ENCODE results near the gene FAM204A.

Gene FAM204A

DNA sequence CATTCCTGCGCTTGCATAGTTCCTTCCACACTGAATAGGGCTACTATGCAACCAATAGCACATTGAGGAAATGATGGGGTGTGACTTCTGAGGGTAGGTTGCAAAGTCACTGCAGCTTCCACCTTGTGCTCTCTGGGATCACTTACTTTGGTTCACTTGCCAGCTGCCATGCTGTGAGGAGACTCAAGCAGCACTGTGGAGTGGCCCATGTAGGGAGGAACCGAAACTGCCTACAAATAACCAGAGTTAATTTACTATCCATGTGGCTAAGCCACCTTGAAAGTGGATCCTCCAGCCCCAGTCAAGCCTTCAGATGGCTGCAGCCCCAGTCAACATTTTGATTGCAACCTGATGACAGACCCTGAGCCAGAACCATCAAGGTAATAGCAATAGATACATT is 64.3 kb downstream of the FAM204A start:
- DNase-seq: no peak

DNA sequence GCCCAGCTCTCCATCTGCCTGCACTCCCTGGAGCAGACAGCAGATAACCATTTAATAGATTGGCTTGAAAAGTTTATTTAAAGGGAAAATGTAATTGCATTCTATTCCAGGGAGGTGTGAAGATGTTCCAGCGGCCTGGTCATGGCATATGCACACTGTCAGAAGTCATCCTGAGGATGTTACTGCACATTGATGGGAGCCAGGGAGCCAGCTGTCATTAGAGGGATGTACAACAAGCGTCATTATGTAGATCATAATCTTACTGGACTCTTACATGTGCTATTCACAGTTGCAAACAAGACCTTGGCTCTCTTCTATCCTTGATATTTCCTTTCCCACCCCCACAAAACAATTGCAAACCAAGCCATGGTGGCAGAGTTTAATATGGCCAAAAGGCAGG is 65.4 kb downstream of the FAM204A start:
- no peak for DNase-seq

DNA sequence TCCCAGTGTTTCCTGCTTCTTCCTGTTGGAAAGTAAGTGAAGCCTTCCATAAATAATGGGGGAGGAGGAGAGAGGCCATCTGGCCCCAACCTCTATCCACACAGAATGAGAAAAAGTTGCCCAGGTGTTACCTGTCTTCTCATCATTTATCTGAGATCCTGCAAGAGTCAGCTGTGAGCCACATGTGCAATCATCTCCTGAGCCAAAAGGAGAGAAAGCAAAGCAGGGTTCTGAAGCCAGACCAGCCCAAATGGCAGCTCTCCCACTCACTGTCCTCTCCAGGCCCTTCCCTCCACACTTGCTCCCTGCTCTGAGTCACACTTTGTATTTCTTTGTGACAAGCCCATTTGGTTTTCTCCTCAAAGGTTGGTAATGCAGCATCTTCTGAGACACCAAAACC is 65.9 kb downstream of the FAM204A start:
- DNase-seq: no peak

DNA sequence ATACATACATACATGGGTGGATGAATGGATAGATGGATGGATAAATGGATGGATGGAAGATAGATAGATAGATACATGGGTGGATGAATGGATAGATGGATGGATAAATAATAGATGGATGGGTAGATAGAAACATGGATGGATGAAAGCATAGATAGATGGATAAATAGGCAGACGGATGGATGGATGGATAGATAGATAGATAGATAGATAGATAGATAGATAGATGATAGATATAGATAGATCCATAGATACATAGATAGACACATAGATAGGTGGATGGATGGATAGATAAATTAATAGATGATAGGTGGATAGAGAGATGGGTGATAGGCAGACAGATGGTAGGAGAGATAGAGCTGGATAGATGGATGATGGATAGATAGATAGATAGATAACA is 68.5 kb downstream of the FAM204A start:
- DNase-seq: no peak

DNA sequence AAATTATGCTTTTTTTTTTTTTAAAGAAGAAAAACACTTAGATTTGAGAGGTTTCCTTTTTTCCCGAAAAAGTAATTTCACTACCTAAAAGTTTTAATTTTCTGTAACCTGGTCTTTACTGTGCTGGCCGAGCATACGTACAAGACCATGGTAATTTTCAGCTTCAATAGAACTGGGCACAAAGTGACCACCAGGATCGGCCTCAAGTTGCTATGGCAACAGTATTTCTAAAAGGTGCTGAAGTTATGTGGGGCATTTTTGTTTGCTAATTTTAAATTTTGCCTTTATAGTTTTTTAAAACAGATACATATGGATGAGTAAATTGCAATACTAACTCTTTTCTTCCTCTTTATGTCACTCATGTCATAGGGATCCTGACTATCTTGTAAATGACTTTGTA is 69.4 kb downstream of the FAM204A start:
- DNase-seq: no peak

DNA sequence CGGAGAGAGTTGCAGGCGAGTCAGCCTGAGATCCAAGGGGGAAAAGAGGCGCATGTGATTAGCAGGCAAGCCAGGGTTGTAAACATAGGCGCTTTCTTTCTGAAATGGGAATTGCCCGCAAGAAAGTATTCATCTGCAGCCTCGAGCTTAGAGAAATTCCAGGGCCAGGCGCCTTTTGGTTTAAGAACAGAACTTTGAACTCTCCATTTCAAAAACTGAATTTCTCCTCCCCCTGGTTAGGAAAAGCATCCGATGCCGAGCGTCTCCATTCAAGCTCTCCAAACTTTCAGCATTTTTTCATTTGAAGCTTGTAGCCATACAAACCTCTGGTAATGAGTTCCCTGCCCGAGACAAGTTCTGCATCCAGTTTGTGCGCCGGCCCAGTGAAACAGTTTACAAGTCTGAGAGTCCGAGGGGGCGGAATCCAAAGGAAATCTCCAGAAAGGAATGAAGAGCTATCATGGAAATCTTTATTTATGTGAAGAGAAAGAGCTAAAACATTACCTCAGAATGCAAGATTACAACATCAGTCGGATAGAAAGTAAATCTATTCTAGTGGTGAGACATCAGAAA is 69.9 kb downstream of the FAM204A start:
- no peak for DNase-seq

DNA sequence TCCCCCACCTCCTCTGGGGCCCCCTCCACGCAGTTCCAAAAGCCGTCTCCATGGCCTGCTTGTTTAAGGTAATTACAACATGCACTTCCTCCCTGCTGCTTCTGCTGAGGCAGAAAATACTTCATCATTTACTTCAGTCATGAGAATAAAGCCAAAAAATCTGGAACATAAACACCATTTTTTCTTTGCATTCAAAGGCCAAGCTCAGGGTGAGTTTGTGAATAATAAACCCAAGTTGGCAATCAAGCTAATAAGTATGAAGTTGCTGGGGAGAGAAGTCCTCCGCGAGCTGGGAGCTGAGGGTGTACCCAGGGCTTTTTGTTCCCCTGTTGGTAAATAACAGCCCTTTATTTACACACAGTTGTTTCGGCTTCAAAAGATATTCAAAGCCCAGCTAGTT is 70.5 kb downstream of the FAM204A start:
- no peak for DNase-seq

DNA sequence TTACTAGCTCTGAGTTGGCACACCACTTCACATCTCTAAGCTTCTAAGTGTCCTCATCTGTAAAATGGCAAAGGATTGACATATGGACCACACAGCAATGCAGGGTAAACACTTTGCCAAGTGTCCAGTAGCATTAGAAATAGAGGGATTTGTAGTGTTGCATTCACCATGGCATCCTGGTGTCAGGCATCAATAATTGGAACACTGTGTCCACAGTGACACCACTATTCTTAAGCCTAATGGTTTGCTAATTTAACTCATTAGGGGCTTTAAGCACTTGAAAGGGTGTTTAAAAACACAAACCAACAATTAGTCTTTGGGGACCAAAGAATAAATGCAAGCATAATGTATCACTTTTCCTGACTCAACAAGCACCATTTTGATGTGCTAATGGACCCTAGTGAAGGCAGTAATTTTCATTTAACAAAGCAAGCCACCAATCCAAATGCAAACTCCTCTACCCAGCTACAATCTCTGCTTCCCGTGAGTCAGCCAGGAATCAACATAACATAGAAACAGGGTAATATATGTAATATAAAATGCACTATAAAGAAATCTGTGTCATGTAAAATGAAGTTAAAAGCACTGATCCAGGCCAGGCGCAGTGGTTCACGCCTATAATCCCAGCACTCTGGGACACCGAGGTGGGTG is 75.9 kb downstream of the FAM204A start:
- no peak for DNase-seq

DNA sequence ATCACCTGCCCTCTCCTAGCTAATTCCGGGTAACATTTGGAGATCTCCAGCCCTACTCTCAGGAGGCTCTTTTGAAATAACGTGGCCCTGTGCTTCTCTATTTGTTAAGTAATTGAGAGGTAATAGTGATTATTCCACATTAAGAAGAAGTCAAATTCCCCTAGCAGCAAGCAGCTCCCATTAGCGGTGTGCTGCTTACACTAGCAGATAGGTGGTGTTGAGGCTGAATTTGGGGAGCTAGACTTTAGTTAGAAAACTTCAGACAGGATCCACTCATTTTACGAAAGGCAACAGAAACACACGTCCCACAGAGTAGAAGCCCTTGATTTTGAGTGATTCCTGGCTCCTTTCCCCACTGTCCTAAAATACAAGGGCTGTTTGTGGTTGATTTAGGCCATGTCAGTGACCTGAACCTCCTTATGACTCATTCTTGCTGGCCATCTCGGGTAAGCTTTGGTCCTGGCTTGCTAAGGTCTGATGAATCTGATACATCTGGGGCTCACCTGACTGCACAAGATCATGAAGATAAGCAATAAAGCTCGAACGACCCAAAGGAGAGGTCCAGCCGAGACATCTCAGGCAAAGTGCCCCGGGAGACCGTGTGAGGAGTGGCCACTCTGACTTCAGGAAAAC is 77.2 kb downstream of the FAM204A start:
- DNase-seq: no peak

DNA sequence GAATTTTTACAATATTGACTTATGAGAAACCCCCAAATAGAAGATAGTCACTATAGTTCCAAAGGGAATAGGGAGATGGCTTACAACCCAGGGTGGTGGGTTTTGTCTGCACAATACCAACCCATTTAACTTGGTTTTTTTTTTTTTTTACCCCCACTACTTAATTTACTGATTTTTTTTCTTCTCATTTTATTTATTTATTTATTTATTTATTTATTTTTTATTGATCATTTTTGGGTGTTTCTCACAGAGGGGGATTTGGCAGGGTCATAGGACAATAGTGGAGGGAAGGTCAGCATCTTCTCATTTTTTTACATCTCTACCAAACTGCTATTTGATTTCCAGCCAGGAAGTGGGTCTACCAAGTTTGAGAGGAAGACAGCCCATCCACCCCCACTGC is 77.9 kb downstream of the FAM204A start:
- no peak for DNase-seq

DNA sequence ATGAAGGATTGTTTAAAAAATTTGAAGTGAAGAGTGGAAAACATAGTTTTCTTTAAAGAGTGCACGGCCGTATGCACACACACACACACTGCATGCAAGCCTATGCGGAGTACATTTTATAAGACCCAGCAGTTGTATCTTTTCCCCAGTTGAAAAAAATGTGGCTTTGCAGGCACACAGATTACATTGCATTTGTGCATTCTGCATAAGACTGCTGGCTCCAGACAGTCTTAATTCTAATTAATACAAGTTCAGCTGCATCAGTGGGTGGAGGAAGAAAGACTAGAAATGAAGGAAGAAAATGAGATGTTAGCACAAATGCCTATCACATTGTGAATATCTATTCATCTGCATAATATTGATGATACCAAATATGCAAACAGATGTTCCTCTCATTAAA is 79.6 kb downstream of the FAM204A start:
- no peak for DNase-seq

DNA sequence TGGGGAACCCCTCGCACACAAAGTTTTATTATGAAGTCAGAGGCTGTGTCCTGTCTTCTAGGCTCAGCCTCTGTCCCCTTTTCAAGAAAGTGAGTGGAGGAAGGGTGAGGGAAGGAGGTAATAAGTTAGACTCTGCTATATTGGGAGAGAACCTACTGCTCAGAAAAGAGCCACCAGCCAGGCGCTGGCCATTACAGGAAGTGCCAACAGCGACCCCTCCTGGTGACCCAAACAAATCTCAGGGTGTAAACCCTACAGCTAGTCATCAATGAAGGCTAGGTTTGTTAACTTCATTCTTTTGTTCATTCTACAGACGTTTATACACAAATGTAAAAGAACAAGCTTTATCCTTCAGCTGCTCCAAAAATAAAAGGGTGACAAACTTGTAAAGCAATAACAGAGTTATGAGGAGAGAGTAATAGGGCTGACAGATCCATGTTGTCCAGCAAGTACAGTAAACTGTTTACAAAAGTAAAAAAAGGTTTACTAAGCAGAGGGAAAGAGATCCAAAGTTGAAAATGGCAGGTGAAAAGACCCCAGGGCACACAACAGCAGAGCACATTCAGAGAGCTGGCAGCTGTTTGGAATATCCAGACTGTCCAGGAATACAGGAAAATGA is 82.7 kb downstream of the FAM204A start:
- DNase-seq: no peak

DNA sequence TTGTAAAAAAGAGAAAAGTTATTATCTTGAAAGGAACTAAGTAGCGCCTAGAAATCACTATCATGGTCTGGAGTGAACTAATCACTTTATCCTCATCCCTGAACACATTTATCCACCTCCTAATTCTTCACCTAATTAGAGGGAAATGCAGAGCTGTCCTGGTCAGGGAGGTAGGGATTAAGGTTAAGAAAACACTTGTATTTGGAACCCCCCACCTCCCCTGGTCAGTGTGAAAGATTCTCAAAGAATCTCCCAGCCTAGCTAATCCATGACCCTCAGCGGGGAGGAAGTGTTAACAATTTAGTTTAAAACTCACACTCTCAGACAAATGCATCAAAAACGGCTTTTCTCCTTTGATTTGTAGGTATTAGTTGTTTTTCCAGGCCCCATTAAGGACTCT is 83.8 kb downstream of the FAM204A start:
- DNase-seq: no peak

DNA sequence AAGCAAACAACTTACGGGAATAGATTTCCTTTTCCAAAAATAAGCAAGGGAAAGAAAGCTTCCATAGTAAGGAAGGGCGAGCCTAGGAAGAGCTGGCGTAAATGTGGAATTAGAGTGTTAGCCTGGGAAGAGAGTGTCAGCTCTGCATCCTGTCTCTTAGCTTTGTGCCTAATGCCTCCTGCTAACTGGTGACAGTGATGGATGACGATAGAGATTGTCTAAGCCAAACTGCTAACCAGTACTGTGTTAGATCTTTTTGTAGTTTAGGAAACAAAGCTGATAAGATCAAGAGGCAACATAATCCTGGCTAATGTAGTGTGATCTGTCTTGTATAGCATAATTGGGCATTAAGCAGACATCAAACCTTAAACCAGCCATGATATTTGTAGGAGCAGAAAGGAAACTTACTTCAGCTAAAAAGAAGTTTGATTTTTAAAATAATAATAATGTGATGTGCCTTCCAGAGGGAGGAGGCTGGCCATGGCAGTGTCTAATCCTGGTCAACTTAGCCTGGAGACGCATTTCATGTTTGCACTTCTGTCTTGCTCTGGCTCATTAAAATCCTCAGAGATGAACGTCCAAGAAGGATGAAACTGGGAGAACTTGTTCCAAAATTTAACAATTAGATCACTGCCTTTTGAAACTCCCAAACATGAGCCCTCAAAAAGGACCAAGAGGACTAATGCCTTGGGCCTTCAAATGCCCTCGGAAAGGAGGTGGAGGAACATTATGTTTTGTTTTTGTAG is 85.1 kb downstream of the FAM204A start:
- DNase-seq: no peak

DNA sequence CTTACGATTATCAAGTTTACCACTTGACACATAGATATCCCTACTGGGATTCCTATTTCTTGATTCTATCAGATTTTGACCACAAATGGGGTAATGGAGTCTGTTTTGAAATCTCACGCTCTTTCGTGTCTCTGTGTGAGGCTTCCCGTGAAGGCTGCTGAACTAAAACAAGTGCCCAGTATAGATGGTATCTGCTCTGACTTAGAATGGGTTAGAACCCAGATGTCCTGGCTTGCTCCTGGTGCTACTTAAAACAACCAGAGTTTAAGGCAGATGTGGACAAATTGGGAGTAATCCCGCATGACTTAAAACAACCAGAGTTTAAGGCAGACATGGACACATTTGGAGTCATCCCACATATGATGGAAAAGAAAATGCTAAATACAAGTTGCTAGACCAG is 85.9 kb downstream of the FAM204A start:
- no peak for DNase-seq

DNA sequence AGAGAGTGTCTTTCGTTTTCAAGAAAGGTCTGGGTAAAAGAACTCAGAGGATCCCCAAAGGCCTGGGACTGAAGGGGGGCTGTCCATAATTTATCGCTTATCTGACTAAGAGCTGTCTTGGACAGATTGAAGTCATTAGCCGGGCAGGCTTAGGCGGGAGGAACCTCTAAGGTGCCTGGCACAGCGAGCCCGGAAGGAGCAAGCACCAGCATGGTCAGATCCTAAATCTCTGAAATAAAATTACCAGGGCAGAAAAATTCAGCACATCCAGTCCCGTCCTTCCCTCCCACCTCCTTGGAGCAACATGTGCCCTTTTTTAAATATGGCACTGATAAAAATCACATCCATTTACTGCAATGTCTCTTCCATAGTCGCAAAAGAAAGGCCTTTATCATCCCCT is 86.8 kb downstream of the FAM204A start:
- no peak for DNase-seq

DNA sequence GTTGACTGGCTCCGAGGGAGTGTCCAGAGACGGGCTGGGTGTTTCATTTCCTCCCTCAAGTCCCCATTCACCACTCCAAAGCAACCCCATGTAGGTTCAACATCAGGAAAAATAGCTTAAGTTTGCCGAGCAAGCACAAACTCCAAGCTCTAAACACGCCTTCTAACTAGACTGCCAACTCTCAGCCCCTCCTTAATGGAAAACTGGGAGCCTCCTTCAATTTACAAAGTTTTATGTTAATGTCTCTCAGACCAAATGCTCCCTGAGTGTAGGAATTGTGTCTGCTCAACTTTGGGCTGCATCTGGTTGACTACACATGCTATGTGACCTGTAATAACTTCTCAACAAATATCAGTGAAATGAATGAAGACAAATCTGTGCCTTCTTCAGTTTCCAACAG is 87.5 kb downstream of the FAM204A start:
- DNase-seq: no peak

DNA sequence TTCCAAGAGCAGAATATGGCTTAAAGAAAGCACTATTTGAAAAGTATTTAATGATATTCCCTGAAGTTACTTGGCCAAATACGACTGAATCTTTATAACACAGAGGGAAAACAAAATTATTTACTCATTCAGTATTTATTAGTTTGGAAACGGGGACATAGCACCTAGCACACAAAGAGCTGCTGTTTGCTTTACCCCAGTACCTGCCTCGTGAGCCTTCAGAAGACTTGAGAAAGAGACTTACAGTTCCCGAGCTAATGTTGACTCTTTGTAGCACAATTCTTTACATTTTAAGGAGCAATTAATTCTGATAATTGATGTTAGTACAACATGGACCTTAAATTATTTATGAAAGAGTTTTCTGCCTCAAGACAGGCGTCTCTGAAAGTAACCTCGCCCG is 88.7 kb downstream of the FAM204A start:
- no peak for DNase-seq

DNA sequence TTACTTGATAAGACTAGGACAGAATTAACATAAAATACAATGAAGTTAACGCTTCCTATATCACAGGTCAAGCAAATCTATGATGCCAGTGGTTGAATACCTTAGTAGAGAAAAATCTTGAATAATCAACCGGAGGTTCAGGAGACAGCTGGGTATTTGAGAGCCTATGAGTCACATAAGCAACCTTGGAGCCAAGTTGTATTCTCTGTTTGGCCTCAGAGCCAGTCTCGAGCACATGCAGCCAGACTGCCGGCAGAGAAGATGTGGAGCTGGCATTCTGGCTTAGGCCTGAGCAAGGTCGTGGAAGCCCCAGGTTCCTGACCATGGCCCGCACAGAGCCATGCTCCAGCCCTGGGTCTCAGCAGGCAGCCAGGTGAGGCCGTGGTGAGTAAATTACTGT is 90.3 kb downstream of the FAM204A start:
- DNase-seq: no peak

DNA sequence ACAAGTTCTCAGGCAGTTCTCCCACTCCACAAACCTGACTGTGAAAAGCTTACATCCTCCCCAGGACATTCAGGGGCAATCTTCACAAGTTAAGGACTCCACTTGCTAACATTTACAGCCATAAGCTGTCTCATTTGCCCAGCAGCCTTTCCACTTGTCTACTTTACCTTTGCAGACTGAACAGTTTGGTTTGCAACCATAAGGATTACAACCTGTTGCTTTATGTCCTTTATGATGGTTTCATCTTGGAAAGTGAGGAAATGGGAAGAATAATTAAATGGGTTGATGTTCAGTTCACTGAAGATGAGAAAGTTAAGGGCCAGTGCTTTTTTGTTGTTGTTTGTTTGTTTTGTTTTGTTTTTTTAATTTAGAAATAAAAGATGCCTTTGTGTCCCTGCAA is 92.4 kb downstream of the FAM204A start:
- DNase-seq: no peak
